GM19099 (cell line): Measurements from ENCODE around the gene ARPP21.

Experiments used
- POLR2A ChIP-seq: IDR thresholded peaks from 3 replicates; pipeline ENCODE4 v1.6.1; 2011; ENCODE audit warnings: low read depth; ENCODE audit not compliant: insufficient read length; ENCODE audit errors: extremely low read depth

Gene ARPP21

DNA sequence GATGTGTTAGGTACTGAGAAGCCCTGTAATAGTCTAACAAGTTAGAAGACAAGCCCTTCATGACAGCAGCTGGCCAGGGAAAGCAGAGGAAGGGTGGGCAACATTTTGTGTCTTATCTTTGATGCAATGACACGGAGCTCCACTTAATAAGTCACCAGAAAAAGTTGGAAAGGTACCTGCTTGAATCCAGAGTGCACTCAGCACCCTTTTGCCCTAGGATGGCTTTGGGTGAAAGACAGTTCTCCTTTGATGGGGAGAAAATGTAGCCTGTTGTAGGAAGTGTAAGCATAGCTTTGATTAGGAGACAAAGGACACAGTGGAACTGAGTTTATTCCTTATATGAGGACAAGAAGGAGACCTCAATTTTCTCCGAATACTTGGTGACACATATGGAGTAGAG, 137.0 kb downstream of the ARPP21 start:
- no peak for TF ChIP-seq POLR2A

DNA sequence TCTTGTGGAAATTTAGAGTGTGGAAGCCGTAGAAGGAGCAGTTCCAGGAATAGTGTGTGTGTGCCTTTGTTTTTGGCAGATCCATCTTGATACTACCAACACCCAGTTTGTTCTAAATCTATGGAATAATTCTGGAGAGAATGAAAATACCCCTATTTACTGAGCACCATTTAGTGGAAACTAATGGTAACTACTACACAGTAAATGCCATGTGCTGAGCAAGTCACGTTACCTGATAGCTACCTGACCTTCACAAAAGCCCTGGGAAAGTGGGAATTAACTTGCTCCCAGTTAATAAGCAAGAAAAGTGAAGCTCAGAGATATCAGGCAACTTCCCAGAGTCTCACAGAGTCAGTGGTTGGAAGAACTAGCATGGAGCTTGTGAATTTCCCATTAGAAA, 137.7 kb downstream of the ARPP21 start:
- no peak for TF ChIP-seq POLR2A

DNA sequence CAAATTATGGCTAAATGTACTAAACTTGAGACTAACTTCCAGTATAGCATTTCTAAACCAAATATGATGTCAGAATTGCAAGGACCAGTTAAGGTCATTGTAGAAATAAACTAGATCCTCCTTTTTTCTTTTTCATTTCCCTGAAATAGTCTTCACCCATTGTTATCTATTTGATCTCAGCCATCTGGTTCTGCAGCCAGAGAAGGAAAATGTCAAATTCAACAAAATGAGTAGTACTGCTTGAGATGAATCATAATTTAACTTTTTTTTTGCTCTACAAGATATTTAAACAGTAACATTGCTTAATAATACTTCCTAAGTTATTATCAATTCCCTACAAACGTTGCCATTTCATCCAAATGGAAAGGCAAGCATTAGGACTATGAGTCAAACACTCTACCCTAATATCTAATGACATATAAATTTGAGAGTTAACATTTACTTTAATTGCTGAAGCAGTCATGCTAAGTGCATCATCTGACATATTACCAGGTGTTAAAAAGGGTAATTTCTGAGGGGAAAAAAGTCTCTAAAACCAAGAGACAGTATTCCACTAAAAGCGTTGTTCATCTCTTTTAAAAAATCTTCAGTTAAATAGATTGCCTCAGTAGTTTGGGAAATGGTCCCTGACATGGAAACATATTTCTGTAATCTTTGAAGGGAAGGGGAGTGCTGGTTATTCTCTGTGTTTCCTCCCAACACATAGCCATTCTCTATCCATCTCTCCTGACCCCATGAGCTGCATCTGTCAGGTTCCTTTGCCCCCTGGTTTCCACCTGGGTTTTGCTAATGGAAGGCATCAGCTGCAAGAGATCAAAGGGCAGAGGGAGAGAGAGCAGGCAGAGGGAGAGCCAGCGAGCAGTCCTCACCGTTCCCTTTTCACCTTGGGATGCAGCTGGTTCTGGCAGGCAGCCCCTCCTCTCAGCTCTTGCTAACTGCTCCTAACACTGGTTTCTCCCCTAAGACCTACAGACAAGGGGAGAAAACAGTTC, 138.5 kb downstream of the ARPP21 start:
- no peak for TF ChIP-seq POLR2A

DNA sequence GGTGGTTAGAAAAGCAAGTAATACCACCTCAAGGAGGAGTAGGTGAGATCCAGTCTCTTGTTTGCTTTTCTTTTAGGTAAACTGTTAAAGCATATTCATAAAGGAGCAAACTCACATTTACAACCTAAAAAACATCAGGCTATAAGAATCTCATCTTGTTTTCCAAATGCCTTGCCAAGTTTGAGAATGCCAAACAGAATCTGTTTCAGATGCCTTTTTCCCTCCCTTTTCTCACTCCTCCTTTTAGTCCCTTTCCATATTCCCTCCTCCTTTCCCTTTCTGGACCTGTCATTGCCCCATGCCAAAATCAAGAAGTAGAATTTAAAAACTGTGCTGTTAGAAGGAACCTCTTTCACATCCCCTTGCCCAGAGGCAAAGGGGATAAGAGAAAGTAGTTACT, 140.3 kb downstream of the ARPP21 start:
- no peak for TF ChIP-seq POLR2A

DNA sequence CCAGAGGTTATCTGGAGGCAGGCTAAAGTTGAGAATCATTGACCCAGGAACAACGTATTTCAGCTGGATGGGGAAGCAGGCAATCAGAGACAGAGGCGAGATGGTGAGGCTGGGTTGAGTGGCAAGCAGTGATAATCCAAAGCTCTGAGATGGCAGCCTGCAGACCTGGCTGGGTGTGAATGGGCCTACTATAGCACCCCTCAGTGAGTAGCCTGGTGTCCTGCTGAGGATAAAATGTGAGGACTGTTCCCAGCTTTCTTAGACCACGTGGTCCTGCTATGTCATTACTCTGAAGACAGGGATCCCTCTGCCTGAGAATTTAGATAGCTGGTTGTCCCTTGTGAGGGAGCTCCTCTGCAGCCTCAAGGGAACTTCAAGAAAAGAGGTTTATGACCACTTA, 141.5 kb downstream of the ARPP21 start:
- no peak for TF ChIP-seq POLR2A

DNA sequence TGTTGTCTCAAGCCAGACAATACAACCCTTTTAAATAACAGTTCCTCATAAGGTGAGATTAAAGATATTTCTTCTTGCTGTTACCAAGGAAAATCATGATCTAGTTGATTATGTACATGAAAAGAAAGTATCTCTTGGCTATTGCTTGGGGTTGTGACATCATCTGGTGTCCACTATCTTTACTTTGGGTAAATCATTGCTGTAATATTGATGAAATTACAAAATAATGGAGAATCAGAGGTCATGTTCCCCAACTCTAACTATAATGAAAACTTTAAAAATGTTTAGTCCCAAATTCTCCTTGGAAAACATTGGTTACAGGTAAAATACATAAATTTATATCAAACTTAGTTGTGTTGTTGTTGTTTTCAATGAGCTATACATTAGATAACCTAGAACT, 142.2 kb downstream of the ARPP21 start:
- TF ChIP-seq POLR2A, result no peak

DNA sequence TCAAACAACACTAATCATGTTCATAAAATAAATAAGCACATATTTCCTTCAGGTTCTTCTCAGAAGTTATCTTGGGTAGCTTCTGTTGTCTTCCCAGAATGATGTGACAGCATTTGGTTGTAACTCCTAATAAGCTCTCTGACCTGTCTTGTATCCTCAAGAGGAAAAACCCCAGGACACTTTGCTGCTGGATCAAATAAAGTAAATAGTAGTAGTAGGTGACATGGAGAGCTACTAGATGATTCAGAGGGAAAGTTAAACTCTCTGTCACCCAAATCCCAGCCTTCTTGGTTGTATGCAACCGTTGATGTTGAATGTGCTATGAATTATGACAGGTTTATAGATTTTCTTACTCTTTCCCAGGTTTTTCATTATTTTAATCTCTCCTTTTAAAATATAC, 143.0 kb downstream of the ARPP21 start:
- TF ChIP-seq POLR2A, result no peak

DNA sequence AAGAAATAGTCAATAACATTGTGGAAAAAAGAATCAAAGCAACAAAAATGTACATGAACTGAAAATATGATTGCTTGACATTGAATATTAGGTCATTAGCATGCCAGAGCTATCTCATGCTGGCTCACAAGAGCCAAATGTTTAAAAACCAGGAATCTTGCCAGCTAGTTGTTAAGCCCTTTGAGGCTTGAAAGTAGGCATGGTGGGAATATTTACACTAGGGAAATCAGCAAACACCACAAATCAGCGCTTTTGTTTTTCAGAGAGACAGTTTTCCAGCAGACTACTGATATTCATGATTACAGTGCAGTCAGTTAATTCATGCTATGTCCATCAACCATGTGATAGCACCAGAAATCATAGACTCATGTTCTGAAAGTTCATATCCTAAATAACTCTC, 144.8 kb downstream of the ARPP21 start:
- TF ChIP-seq POLR2A, result no peak

DNA sequence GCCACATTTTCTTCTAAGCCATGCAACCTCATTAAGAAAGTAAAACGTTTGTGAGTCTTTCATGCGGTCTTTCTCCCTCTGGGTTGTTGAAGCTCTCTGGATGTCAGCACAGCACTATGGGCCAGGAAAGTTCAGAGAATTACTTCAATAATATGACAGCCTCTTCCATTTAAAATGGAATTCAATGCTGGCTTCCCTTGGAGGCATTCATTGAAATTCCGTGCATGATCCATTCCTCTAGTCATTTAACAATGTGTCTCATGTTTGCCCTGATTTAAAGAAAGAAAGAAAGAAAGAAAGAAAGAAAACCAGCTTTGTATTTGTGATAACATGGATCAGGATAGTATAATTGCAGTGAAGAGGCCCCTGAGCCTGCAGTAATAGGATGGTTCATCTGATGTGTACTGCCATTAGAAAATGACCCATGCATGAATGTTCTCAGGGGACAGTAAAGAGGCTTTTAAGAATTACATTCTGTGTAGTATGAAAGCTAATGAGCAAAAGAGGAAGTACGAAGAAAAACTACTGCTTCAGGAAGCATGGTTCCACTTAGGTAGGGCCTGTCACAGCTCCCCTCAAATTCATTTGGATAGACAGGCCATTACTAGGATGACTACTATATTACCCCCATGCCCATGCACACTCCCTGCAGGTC, 146.0 kb downstream of the ARPP21 start:
- no peak for TF ChIP-seq POLR2A

DNA sequence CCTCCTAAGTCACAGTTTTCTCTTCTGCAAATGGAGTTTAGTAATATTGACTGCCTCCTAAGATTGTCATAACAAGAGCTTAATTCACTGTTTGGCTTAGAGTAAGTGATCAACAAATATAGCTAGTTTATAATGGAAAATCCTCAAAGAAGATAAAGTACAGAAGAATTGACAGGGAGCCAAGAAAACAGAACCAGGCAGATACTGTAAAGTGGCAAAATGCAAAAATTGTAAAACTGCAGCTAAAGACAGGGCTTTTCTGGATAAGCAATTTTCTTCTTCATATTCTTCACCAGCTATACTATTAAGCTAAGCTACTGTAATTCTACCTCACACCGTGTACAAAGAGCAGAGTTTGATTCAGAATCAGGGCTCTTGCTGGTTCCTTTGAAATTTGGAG, 148.6 kb downstream of the ARPP21 start:
- no peak for TF ChIP-seq POLR2A

DNA sequence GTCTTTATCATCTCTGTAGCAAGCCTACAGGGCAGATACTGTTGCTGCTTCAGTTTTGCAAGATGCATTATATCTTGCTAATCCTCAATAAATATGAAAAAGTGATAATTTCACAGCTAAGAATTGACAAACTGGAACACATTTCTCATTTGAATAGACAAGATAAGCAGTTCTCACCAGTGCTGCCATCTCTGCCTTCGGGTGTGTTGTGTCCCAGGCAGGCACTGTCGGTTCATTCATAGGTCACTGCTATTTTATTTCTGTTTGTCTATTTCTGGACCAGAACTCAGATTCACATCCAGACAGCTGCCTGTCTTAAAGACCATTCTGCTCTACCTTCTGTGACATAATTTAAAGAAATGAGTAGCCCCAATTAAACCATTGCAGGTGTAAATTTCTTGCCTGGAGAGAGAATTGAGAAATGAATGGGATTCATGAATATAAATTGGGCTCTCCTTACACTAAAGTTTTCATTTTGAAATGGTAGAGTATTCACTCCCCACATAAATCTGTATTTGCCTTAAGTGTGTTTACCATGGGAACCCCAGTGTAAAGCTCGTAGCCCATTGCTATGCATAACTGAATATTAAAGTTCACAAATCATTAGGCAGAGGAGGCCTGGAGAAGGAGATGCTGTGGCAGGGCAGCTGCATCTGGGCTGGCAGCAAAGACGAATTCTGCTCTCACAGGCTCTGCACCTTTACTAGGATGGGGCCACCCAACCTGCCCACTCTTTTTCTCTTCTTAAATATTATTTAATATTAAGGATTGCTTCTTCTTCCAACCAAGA, 149.9 kb downstream of the ARPP21 start:
- no peak for TF ChIP-seq POLR2A

DNA sequence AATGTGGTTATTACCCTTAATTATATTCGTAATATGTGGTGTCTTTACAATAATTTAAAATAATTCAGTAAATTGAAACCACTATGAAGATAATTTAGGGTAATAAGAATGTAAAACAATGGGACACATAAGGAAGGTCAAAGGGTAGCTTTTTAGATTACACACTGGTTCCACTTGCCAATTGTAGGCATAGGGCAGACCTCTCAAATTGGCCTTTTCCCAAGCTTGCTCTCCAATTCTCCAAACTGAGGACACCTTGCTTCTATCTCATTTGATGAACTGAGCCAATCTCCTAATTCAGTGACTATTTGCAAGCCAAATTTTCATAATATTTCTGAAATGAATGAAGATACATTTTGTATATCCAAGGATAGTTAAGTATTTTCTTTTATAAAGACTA, 151.4 kb downstream of the ARPP21 start:
- no peak for TF ChIP-seq POLR2A

DNA sequence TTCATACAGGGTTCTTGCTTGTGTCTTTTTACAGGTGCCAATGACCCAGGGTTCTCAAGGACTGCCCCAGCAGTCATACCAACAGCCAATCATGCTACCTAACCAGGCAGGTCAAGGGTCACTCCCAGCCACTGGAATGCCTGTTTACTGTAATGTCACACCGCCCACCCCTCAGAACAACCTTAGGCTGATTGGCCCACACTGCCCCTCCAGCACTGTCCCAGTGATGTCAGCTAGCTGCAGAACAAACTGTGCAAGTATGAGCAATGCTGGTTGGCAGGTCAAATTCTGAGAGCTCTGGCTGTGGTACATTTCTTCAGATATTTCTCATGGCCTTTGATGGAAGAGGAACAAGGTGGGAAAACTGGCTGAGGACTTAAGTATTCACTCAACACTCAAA, 154.3 kb downstream of the ARPP21 start:
- no peak for TF ChIP-seq POLR2A

DNA sequence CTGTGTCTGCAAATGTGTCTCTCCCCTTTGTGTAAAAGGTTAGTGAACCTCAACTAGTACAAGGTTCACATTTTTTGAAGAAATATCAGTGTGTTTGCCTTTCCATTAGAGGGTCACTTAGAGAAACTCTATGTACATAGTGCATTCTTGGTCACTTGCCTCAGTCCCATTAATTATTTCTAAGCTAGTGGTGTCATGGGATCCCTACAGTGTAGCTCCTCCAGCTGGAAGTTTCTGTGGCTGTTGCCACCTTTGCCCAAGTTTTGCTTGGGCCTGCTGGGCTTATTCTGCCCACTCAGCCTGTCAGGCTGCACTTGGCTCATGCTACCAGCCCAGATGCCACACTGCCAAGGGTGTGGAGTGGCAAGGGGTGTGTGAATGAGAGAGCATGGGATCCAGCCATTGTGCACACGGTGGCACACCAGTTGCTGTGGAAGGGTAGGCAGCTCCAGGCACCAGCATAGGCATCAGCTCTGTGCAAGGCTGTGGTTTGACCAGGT, 161.7 kb downstream of the ARPP21 start:
- TF ChIP-seq POLR2A, result no peak

DNA sequence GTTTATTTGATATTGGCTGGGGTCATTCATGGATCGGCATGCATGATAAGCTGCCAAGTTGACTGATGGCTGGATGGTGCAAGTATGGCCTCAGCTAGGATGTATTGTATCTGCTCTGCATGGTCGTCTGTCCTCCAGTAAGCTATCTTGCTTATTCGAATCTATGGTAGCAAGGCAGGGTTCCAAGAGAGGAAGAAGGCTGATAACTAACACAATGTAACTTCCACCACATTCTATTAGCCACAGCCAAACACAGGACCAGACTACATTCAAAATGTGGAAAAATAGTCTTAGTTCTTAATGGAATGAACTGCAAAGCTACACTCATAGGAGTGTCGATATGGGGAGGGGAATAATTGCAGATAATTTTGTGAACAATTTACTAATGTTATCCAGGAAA, 175.2 kb downstream of the ARPP21 start:
- TF ChIP-seq POLR2A, result no peak

DNA sequence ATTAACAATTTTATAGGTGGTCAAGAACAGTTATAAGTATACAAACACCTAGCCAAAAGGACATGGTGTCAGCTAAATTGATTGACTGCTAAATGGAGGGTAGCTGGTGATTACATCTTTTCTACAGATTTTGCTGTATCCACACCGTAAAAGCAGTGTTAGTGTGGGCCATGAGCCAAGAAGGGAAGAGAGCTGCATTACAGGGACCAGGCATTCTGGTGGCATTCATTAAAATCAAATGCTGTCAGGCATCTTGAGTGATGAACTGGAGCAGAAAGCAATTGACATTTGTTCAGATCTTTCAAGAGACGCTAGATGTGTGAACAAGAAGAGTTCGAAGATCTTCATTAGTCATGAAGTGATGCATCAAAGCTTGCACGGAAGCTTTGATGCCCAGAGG, 177.9 kb downstream of the ARPP21 start:
- no peak for TF ChIP-seq POLR2A

DNA sequence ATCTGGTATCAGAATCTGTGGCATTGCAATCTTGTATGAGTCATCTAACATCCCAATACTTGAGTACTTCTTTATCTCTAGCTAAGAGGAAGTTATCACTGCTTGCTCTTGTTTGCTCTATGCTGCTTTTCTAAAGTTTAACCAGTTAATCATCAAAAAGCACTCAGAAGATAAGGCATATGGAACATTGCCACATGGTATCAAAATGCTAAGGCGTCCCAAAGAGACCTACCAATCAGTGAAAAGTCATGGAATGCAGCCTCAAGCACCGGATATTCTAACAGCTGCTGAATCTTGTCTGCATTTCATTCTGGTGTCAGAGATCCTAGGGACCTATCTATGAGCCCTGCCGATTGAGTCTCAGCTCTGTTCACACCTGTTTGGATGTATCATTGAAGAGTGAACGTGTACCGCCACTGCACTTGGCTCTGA, 192.8 kb downstream of the ARPP21 start:
- TF ChIP-seq POLR2A, result no peak
